Measurements from ENCODE around the gene RXRG.

Gene RXRG

DNA sequence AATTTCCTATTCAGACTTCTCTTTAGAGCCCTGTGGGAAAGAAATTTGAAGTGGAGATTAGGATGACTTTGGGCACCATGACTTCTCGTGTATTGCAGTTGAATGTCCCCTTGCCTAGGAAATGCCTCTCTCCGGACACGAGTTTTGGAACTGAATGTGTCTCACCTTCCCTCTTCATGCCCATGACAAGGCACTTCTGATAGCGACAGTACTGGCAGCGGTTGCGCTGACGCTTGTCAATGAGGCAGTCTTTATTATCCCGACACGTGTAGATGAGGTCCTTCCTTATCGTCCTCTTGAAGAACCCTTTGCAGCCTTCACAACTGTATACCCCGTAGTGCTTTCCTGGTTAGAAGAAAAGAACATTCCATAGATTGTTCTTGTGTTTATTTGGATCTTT is 28.1 kb downstream of the RXRG start:
- no peaks in the 10 kb centered on the region for H3K4me1 ChIP-seq (ENCODE audit: low read length)
- H3K36me3 ChIP-seq (replicated peaks; ENCODE audit: insufficient read depth, low read length): no peaks in the 10 kb centered on the region
- H3K4me3 ChIP-seq (ENCODE audit: low read length): no peak overlapping the region
- no peak overlapping the region for H3K4me2 ChIP-seq (ENCODE audit: low read depth, low read length)
- no peaks in the 10 kb centered on the region for H3K9me3 ChIP-seq (replicated peaks; ENCODE audit: insufficient read depth, low read length)
- DNase-seq: no peak
- no peak overlapping the region for H3K9ac ChIP-seq (ENCODE audit: low read length)
- H3K9me2 ChIP-seq (replicated peaks; ENCODE audit: insufficient read depth, low read length): no peaks in the 10 kb centered on the region
- H2AFZ ChIP-seq (ENCODE audit: low read length): no peak overlapping the region
- H4K20me1 ChIP-seq (ENCODE audit: insufficient read depth, low read length): no peaks in the 10 kb centered on the region
- no peaks in the 10 kb centered on the region for H3K27me3 ChIP-seq (replicated peaks; ENCODE audit: insufficient read depth, low read length)
- H3K79me2 ChIP-seq (ENCODE audit: low read length): no peaks in the 10 kb centered on the region
- no peaks in the 10 kb centered on the region for H3F3A ChIP-seq (ENCODE audit: insufficient read depth, low read length)
- TF ChIP-seq CTCF (IDR thresholded peaks at IDR 0.05; ENCODE audit: low read length) (no peak), EZH2 (optimal IDR thresholded peaks at IDR 0.05; ENCODE audit: low read depth, low read length) (no peak), EZH2phosphoT487 (IDR thresholded peaks at IDR 0.05; ENCODE audit: low read length) (no peak)
- H3K27ac ChIP-seq (ENCODE audit: low read length): no peak overlapping the region

GRCh38 chr1:165415068-165415467 is 29.9 kb downstream of the RXRG start:
- Histone ChIP-seq H4K20me1 (ENCODE audit: insufficient read depth, low read length) (no peaks in the 10 kb centered on the region), H3K27ac (ENCODE audit: low read length) (no peak overlapping the region), H3F3A (ENCODE audit: insufficient read depth, low read length) (no peaks in the 10 kb centered on the region), H3K9ac (ENCODE audit: low read length) (no peak overlapping the region), H3K9me2 (replicated peaks; ENCODE audit: insufficient read depth, low read length) (no peaks in the 10 kb centered on the region), H3K9me3 (replicated peaks; ENCODE audit: insufficient read depth, low read length) (no peaks in the 10 kb centered on the region), H3K4me1 (ENCODE audit: low read length) (no peaks in the 10 kb centered on the region), H3K4me3 (ENCODE audit: low read length) (no peak overlapping the region), H3K27me3 (replicated peaks; ENCODE audit: insufficient read depth, low read length) (no peaks in the 10 kb centered on the region), H3K4me2 (ENCODE audit: low read depth, low read length) (no peak overlapping the region), H3K36me3 (replicated peaks; ENCODE audit: insufficient read depth, low read length) (no peaks in the 10 kb centered on the region), H2AFZ (ENCODE audit: low read length) (no peak overlapping the region), H3K79me2 (ENCODE audit: low read length) (no peaks in the 10 kb centered on the region)
- TF ChIP-seq EZH2 (optimal IDR thresholded peaks at IDR 0.05; ENCODE audit: low read depth, low read length) (no peak), CTCF (IDR thresholded peaks at IDR 0.05; ENCODE audit: low read length) (no peak), EZH2phosphoT487 (IDR thresholded peaks at IDR 0.05; ENCODE audit: low read length) (no peak)
- no peak for DNase-seq

GRCh38 chr1:165414620-165415019 is 30.3 kb downstream of the RXRG start:
- no peaks in the 10 kb centered on the region for H3K36me3 ChIP-seq (replicated peaks; ENCODE audit: insufficient read depth, low read length)

More at GRCh38 chr1:165414620-165415019, 30.3 kb downstream of the RXRG start:
- Histone ChIP-seq H4K20me1 (ENCODE audit: insufficient read depth, low read length) (no peaks in the 10 kb centered on the region), H3K4me3 (ENCODE audit: low read length) (no peak overlapping the region), H3K4me1 (ENCODE audit: low read length) (no peaks in the 10 kb centered on the region), H3K9me3 (replicated peaks; ENCODE audit: insufficient read depth, low read length) (no peaks in the 10 kb centered on the region), H3F3A (ENCODE audit: insufficient read depth, low read length) (no peaks in the 10 kb centered on the region), H3K27me3 (replicated peaks; ENCODE audit: insufficient read depth, low read length) (no peaks in the 10 kb centered on the region), H3K9ac (ENCODE audit: low read length) (no peak overlapping the region), H3K27ac (ENCODE audit: low read length) (no peak overlapping the region), H3K79me2 (ENCODE audit: low read length) (no peaks in the 10 kb centered on the region), H2AFZ (ENCODE audit: low read length) (no peak overlapping the region), H3K9me2 (replicated peaks; ENCODE audit: insufficient read depth, low read length) (no peaks in the 10 kb centered on the region), H3K4me2 (ENCODE audit: low read depth, low read length) (no peak overlapping the region)
- no peak for DNase-seq
- TF ChIP-seq CTCF (IDR thresholded peaks at IDR 0.05; ENCODE audit: low read length): no peak
